Measurements from ENCODE around the gene DSTN.

DSTN gene

GRCh38 chr20:17557675-17558006 is 12.2 kb upstream of the DSTN start:
- Histone ChIP-seq H3K9ac (ENCODE audit: low read depth, low read length, poor library complexity, severe bottlenecking) (no peak overlapping the region), H2AFZ (ENCODE audit: low read length) (no peak overlapping the region), H3K27me3 (ENCODE audit: insufficient read depth, low read length, poor library complexity, severe bottlenecking) (no peaks in the 10 kb centered on the region), H3K4me3 (ENCODE audit: low read length, poor library complexity, severe bottlenecking) (no peak overlapping the region), H4K20me1 (ENCODE audit: insufficient read depth, low read length, poor library complexity, severe bottlenecking) (no peaks in the 10 kb centered on the region), H3K9me3 (ENCODE audit: insufficient read depth, low read depth, low read length) (no peaks in the 10 kb centered on the region), H3K36me3 (ENCODE audit: insufficient read depth, low read length) (no peaks in the 10 kb centered on the region), H3F3A (ENCODE audit: low read depth) (no peaks in the 10 kb centered on the region), H3K9me2 (replicated peaks; ENCODE audit: low read depth, low read length) (no peaks in the 10 kb centered on the region), H3K4me2 (ENCODE audit: low read depth, low read length, poor library complexity, severe bottlenecking) (no peak overlapping the region), H3K79me2 (ENCODE audit: insufficient read depth, low read length) (no peaks in the 10 kb centered on the region), H3K4me1 (ENCODE audit: insufficient read depth, low read length, poor library complexity, severe bottlenecking) (peaks cover 13% of the 10 kb centered on the region)
- no peak for TF ChIP-seq EZH2phosphoT487 (IDR thresholded peaks at IDR 0.05; ENCODE audit: borderline replicate concordance)

- Histone ChIP-seq H3F3A (ENCODE audit: low read depth) (no peaks in the 10 kb centered on the region), H3K27me3 (ENCODE audit: insufficient read depth, low read length, poor library complexity, severe bottlenecking) (no peaks in the 10 kb centered on the region), H3K79me2 (ENCODE audit: insufficient read depth, low read length) (no peaks in the 10 kb centered on the region), H2AFZ (ENCODE audit: low read length) (0 out of 2 replicates have a peak overlapping the region, but pooled peaks have one; percentile 43), H3K9ac (ENCODE audit: low read depth, low read length, poor library complexity, severe bottlenecking) (no peak overlapping the region), H3K9me3 (ENCODE audit: insufficient read depth, low read depth, low read length) (no peaks in the 10 kb centered on the region), H3K4me2 (ENCODE audit: low read depth, low read length, poor library complexity, severe bottlenecking) (peak overlapping the region; percentile 49), H3K36me3 (ENCODE audit: insufficient read depth, low read length) (no peaks in the 10 kb centered on the region), H3K4me1 (ENCODE audit: insufficient read depth, low read length, poor library complexity, severe bottlenecking) (peaks cover 13% of the 10 kb centered on the region), H3K9me2 (replicated peaks; ENCODE audit: low read depth, low read length) (no peaks in the 10 kb centered on the region), H3K4me3 (ENCODE audit: low read length, poor library complexity, severe bottlenecking) (no peak overlapping the region), H4K20me1 (ENCODE audit: insufficient read depth, low read length, poor library complexity, severe bottlenecking) (no peaks in the 10 kb centered on the region)
- TF ChIP-seq EZH2phosphoT487 (IDR thresholded peaks at IDR 0.05; ENCODE audit: borderline replicate concordance) (no peak), CTCF (conservative IDR thresholded peaks at IDR 0.05; ENCODE audit: low read length) (no peak)
Measured at GRCh38 chr20:17558154-17558940, 11.5 kb upstream of the DSTN start.

- H4K20me1 ChIP-seq (ENCODE audit: insufficient read depth, low read length, poor library complexity, severe bottlenecking), result no peaks in the 10 kb centered on the region
Measured at GRCh38 chr20:17558941-17559304, 11.0 kb upstream of the DSTN start.

More at GRCh38 chr20:17558941-17559304, 11.0 kb upstream of the DSTN start:
- no peaks in the 10 kb centered on the region for H3K79me2 ChIP-seq (ENCODE audit: insufficient read depth, low read length)
- H3K36me3 ChIP-seq (ENCODE audit: insufficient read depth, low read length), result no peaks in the 10 kb centered on the region
- no peaks in the 10 kb centered on the region for H3K9me2 ChIP-seq (replicated peaks; ENCODE audit: low read depth, low read length)
- H3K4me3 ChIP-seq (ENCODE audit: low read length, poor library complexity, severe bottlenecking), result no peak overlapping the region
- no peak overlapping the region for H3K4me2 ChIP-seq (ENCODE audit: low read depth, low read length, poor library complexity, severe bottlenecking)
- no peaks in the 10 kb centered on the region for H3F3A ChIP-seq (ENCODE audit: low read depth)
- TF ChIP-seq CTCF (conservative IDR thresholded peaks at IDR 0.05; ENCODE audit: low read length) (no peak), EZH2phosphoT487 (IDR thresholded peaks at IDR 0.05; ENCODE audit: borderline replicate concordance) (no peak)
- no peaks in the 10 kb centered on the region for H3K9me3 ChIP-seq (ENCODE audit: insufficient read depth, low read depth, low read length)
- no peak overlapping the region for H2AFZ ChIP-seq (ENCODE audit: low read length)
- H3K27me3 ChIP-seq (ENCODE audit: insufficient read depth, low read length, poor library complexity, severe bottlenecking), result no peaks in the 10 kb centered on the region
- H3K9ac ChIP-seq (ENCODE audit: low read depth, low read length, poor library complexity, severe bottlenecking), result no peak overlapping the region
- H3K4me1 ChIP-seq (ENCODE audit: insufficient read depth, low read length, poor library complexity, severe bottlenecking), result peaks cover 13% of the 10 kb centered on the region

Data from Loucy (cell line).